ENCODE measurements around the gene IGSF3. TPM values are rescaled to one million over a fixed set of nuclear protein-coding genes. Genes with fewer than 3 reads are reported as not detected.

The IGSF3 gene
- total and polyA plus RNA-seq, 2 of the 13 experiments (the other 11 are each of a cell fraction or from before 2014, with no cell fraction given): 0.11 to 0.16 TPM

DNA sequence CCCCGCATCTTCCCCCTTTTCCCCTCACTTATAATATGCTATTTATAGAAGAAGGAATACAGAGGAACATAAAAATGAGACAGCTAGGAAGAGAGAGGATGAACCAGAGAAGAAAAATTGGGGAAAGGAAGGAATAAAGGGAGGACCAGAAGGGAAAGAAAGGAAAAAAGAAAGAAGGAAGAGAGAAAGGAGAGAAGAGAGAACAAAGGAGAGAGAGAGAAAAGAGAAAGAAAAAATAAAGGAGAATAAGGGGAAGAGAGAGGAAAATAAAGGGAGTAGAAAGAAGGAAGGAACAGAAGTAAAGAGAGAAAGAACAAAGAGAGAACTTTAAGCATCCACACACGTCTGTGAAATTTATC lies 11.2 kb upstream of the IGSF3 start:
- in situ Hi-C loops (cut with HindIII; ENCODE audit: extremely low pct_ligation_motif_present, low pct_unique_long_range_greater_than_20kb) (no loop called here), intact Hi-C loops (cut with micrococcal nuclease; ENCODE audit: unreplicated experiment) (loop anchor here (10.0 kb wide), 1 partner anchor 104 kb away; the partner anchor contains the start of gene CD58)
- POLR2A ChIA-PET: no interaction called here
- ATAC-seq: no peak
- 0% methylated on average over 2 of the region's 2 CpGs for whole genome bisulfite sequencing (ENCODE audit: low lambda C conversion rate)
- H3K27ac ChIP-seq (ENCODE audit: extremely low read length, insufficient read depth, low read length): no peak overlapping the region
- no peak for TF ChIP-seq MTF1 (CRISPR knock-in tag; IDR thresholded peaks at IDR 0.05)
- no peak for TF ChIP-seq THYN1 (CRISPR knock-in tag; IDR thresholded peaks at IDR 0.05; ENCODE audit: borderline replicate concordance, low read depth)
- no peak for TF ChIP-seq TAF1 (CRISPR knock-in tag; IDR thresholded peaks at IDR 0.05)
- TF ChIP-seq, protein P1, sequence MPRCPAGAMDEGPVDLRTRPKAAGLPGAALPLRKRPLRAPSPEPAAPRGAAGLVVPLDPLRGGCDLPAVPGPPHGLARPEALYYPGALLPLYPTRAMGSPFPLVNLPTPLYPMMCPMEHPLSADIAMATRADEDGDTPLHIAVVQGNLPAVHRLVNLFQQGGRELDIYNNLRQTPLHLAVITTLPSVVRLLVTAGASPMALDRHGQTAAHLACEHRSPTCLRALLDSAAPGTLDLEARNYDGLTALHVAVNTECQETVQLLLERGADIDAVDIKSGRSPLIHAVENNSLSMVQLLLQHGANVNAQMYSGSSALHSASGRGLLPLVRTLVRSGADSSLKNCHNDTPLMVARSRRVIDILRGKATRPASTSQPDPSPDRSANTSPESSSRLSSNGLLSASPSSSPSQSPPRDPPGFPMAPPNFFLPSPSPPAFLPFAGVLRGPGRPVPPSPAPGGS (CRISPR knock-in tag; IDR thresholded peaks at IDR 0.05): no peak
- TF ChIP-seq, protein P2, sequence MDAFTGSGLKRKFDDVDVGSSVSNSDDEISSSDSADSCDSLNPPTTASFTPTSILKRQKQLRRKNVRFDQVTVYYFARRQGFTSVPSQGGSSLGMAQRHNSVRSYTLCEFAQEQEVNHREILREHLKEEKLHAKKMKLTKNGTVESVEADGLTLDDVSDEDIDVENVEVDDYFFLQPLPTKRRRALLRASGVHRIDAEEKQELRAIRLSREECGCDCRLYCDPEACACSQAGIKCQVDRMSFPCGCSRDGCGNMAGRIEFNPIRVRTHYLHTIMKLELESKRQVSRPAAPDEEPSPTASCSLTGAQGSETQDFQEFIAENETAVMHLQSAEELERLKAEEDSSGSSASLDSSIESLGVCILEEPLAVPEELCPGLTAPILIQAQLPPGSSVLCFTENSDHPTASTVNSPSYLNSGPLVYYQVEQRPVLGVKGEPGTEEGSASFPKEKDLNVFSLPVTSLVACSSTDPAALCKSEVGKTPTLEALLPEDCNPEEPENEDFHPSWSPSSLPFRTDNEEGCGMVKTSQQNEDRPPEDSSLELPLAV (CRISPR knock-in tag; conservative IDR thresholded peaks at IDR 0.05; ENCODE audit: low read depth): no peak
- no peak for TF ChIP-seq ZNF674 (CRISPR knock-in tag; IDR thresholded peaks at IDR 0.05; ENCODE audit: low read depth)
- TF ChIP-seq CHD4 (IDR thresholded peaks at IDR 0.05; ENCODE audit: borderline replicate concordance, low read length): no peak
- TF ChIP-seq SIN3B (IDR thresholded peaks at IDR 0.05; ENCODE audit: low read length): no peak
- no peak for TF ChIP-seq SRSF4 (IDR thresholded peaks at IDR 0.05; ENCODE audit: low read depth, low read length, poor library complexity, severe bottlenecking)
- TF ChIP-seq ZNF138 (CRISPR knock-in tag; IDR thresholded peaks at IDR 0.05; ENCODE audit: low read depth): no peak
- no peak for TF ChIP-seq HIVEP1 (CRISPR knock-in tag; IDR thresholded peaks at IDR 0.05)
- TF ChIP-seq MATR3 (CRISPR knock-in tag; IDR thresholded peaks at IDR 0.05): no peak
- no peak for TF ChIP-seq AHR (CRISPR knock-in tag; IDR thresholded peaks at IDR 0.05)
- TF ChIP-seq ZNF121 (CRISPR knock-in tag; IDR thresholded peaks at IDR 0.05): no peak
- TF ChIP-seq ZNF891 (CRISPR knock-in tag; IDR thresholded peaks at IDR 0.05): no peak
- no peak for TF ChIP-seq ZNF431 (CRISPR knock-in tag; IDR thresholded peaks at IDR 0.05; ENCODE audit: borderline replicate concordance, low read depth)
- no peak for TF ChIP-seq SMAD3 (CRISPR knock-in tag; IDR thresholded peaks at IDR 0.05)
- no peak for TF ChIP-seq EZH2 (conservative IDR thresholded peaks at IDR 0.05; ENCODE audit: low read depth, low read length)
- TF ChIP-seq ZNF577 (CRISPR knock-in tag; IDR thresholded peaks at IDR 0.05; ENCODE audit: borderline replicate concordance, low read depth): no peak
- no peak overlapping the region for H3K4me3 ChIP-seq (replicated peaks in 1 of 3; ENCODE audit: insufficient read depth in 1 of 3, low read depth in 2 of 3, low read length in 3 of 3)
- H4K20me1 ChIP-seq (ENCODE audit: insufficient read depth, low read length): no peaks in the 10 kb centered on the region
- H3K36me3 ChIP-seq (replicated peaks in 1 of 2; ENCODE audit: control insufficient read depth in 1 of 2, insufficient read depth in 2 of 2, low read length in 2 of 2): no peaks in the 10 kb centered on the region
- no peaks in the 10 kb centered on the region; a peak in 1 of 5 replicates for H3K27me3 ChIP-seq (ENCODE audit: control insufficient read depth in 1 of 2, insufficient read depth in 2 of 2, low read length in 2 of 2)
- no peaks in the 10 kb centered on the region for H3K9me3 ChIP-seq (ENCODE audit: low read length)
- no peak overlapping the region for H2AFZ ChIP-seq (ENCODE audit: low read length)
- no peak for FAIRE-seq
- no peak overlapping the region for H3K4me2 ChIP-seq (ENCODE audit: low read depth, low read length)
- H3K79me2 ChIP-seq (ENCODE audit: insufficient read depth, low read length): no peaks in the 10 kb centered on the region
- H3K4me1 ChIP-seq (ENCODE audit: insufficient read depth, low read length): no peaks in the 10 kb centered on the region
- CTCF ChIA-PET (ENCODE audit: low intra/inter-chr PET ratio, low total read pairs): no interaction called here
- BruUV-seq (replicated peaks): no TSS peak
- H3K9ac ChIP-seq (ENCODE audit: insufficient read depth, low read depth, low read length): no peak overlapping the region
- no peak for DNase-seq (ENCODE audit: low spot score)
